H1 (cell line): Measurements from ENCODE around the gene KAT8. TPM values are rescaled to one million over a fixed set of nuclear protein-coding genes. Genes with fewer than 3 reads are reported as not detected.
A peak's percentile ranks its signal among the peaks of the same experiment; 100 is the strongest.

ENCODE experiments used
- CTCF ChIA-PET: fragments of 300-600 bp; sonication (Branson Sonifier 250); formaldehyde crosslinking; loops from one replicate; lab custom pipeline; 2021; ENCODE audit not compliant: partially characterized antibody; lab: Charles Lee
- POLR2A ChIA-PET: fragments of 300-600 bp; sonication (Branson Sonifier 250); formaldehyde crosslinking; loops from one replicate; lab custom pipeline; 2021; ENCODE audit warnings: inconsistent platforms; ENCODE audit not compliant: partially characterized antibody; lab: Charles Lee
- DNase-seq, 2 experiments: peaks; one replicate each; pipeline versions ENCODE4 v3.0.0 to v3.0.0-alpha.2; 2010 to 2022; ENCODE audit warnings: low spot score in 2 of 2, low read depth in 1 of 2, mixed read lengths in 1 of 2
- FAIRE-seq: peaks from 2 replicates; lab custom pipeline; 2011; peaks lifted over from hg19 to GRCh38; lab: Jason Lieb, UNC
- H2AFZ ChIP-seq: 2 replicates; pipeline ENCODE4 v1.8.1; 2012; ENCODE audit warnings: low read length, inconsistent platforms
- H2AK5ac ChIP-seq: 2 replicates; pipeline ENCODE4 v1.6.1; 2013; ENCODE audit warnings: low read depth, low read length
- H2BK120ac ChIP-seq: replicated peaks from 2 replicates; pipeline ENCODE3; 2013; ENCODE audit warnings: low read depth, low read length, inconsistent platforms
- H2BK12ac ChIP-seq: 2 replicates; pipeline ENCODE4 v1.6.1; 2013; ENCODE audit warnings: low read depth, low read length
- H2BK15ac ChIP-seq: 2 replicates; pipeline ENCODE4 v1.6.1; 2013; ENCODE audit warnings: low read length
- H2BK20ac ChIP-seq: 2 replicates; pipeline ENCODE4 v1.6.1; 2013; ENCODE audit warnings: low read length
- H2BK5ac ChIP-seq: 2 replicates; pipeline ENCODE4 v1.6.1; 2013; ENCODE audit warnings: low read depth, low read length
- H3K14ac ChIP-seq: 2 replicates; pipeline ENCODE4 v1.6.1; 2013; ENCODE audit warnings: inconsistent platforms; ENCODE audit not compliant: insufficient read length
- H3K18ac ChIP-seq: 2 replicates; pipeline ENCODE4 v1.6.1; 2013; ENCODE audit warnings: low read length; ENCODE audit errors: extremely low read depth
- H3K23ac ChIP-seq: 2 replicates; pipeline ENCODE4 v1.6.1; 2013; ENCODE audit warnings: inconsistent platforms; ENCODE audit not compliant: insufficient read length
- H3K23me2 ChIP-seq: 2 replicates; pipeline ENCODE4 v1.6.1; 2013; ENCODE audit warnings: low read depth, low read length
- H3K27ac ChIP-seq: 2 replicates; pipeline ENCODE4 v1.6.1; 2011; ENCODE audit warnings: low read depth, low read length, inconsistent platforms
- H3K27me3 ChIP-seq, 4 experiments: replicated peaks in 1 of 4; 1 replicate in 1 of 4; 2 replicates in 3 of 4; pipeline versions ENCODE4 v1.6.1 to v1.8.1; 2011 to 2013; ENCODE audit warnings: low read length in 3 of 4, mild to moderate bottlenecking in 3 of 4, inconsistent platforms in 2 of 4, mixed read lengths in 2 of 4, moderate library complexity in 1 of 4; ENCODE audit not compliant: control insufficient read depth in 3 of 4, insufficient read depth in 3 of 4; ENCODE audit errors: extremely low read depth in 1 of 4
- H3K36me3 ChIP-seq, 4 experiments: 2 replicates each; pipeline versions ENCODE4 v1.6.1 to v1.8.1; 2011 to 2013; ENCODE audit warnings: mild to moderate bottlenecking in 4 of 4, low read length in 3 of 4, moderate library complexity in 2 of 4, control low read depth in 1 of 4, inconsistent platforms in 1 of 4; ENCODE audit not compliant: insufficient read depth in 4 of 4, control insufficient read depth in 2 of 4
- H3K4ac ChIP-seq: replicated peaks from 2 replicates; pipeline ENCODE3; 2013; ENCODE audit warnings: low read length, low read depth, mixed read lengths, inconsistent platforms; ENCODE audit not compliant: insufficient read length
- H3K4me1 ChIP-seq, 4 experiments: replicated peaks in 1 of 4; 1 replicate in 1 of 4; 2 replicates in 3 of 4; pipeline versions ENCODE4 v1.6.1 to v1.8.1; 2011 to 2013; ENCODE audit warnings: low read length in 3 of 4, inconsistent platforms in 2 of 4, mixed read lengths in 1 of 4; ENCODE audit not compliant: insufficient read depth in 4 of 4, control insufficient read depth in 3 of 4
- H3K4me2 ChIP-seq, 2 experiments: 2 replicates each; pipeline versions ENCODE4 v1.6.1 to v1.8.1; 2011 to 2013; ENCODE audit warnings: low read depth in 2 of 2, low read length in 2 of 2, control low read depth in 1 of 2, inconsistent platforms in 1 of 2, mild to moderate bottlenecking in 1 of 2; ENCODE audit not compliant: insufficient read depth in 1 of 2
- H3K4me3 ChIP-seq, 4 experiments: fragments of 200-600, 300-600 bp in 1 of 4; sonication (generic), shearing (Covaris generic), sonication (Bioruptor Twin) in 1 of 4; 2 replicates each; pipeline versions ENCODE4 v1.5.1 to v1.8.1; 2011 to 2016; ENCODE audit warnings: low read length in 4 of 4, low read depth in 3 of 4, control low read depth in 2 of 4, inconsistent platforms in 2 of 4, mild to moderate bottlenecking in 2 of 4, mixed read lengths in 1 of 4, moderate library complexity in 1 of 4; ENCODE audit not compliant: insufficient read depth in 2 of 4; ENCODE audit errors: extremely low read depth in 1 of 4
- H3K56ac ChIP-seq: replicated peaks from 2 replicates; pipeline ENCODE3; 2013; ENCODE audit warnings: low read depth, mild to moderate bottlenecking, mixed read lengths, low read length, inconsistent platforms; ENCODE audit not compliant: insufficient read length
- H3K79me1 ChIP-seq: 2 replicates; pipeline ENCODE4 v1.6.1; 2013; ENCODE audit warnings: low read depth, low read length, control low read depth
- H3K79me2 ChIP-seq, 2 experiments: 2 replicates each; pipeline versions ENCODE4 v1.6.1 to v1.8.1; 2012 to 2013; ENCODE audit warnings: low read length in 2 of 2, mild to moderate bottlenecking in 2 of 2, inconsistent platforms in 1 of 2; ENCODE audit not compliant: insufficient read depth in 2 of 2, control insufficient read depth in 1 of 2
- H3K9ac ChIP-seq, 4 experiments: replicated peaks in 1 of 4; 1 replicate in 1 of 4; 2 replicates in 3 of 4; pipeline versions ENCODE4 v1.6.1 to v1.8.1; 2011 to 2013; ENCODE audit warnings: low read depth in 3 of 4, low read length in 3 of 4, control low read depth in 2 of 4, mild to moderate bottlenecking in 2 of 4, moderate library complexity in 2 of 4, inconsistent platforms in 1 of 4; ENCODE audit errors: extremely low read depth in 1 of 4
- H3K9me3 ChIP-seq, 2 experiments: 2 replicates each; pipeline versions ENCODE4 v1.6.1 to v1.8.1; 2012 to 2013; ENCODE audit warnings: mild to moderate bottlenecking in 2 of 2, moderate library complexity in 2 of 2, control low read depth in 1 of 2, inconsistent platforms in 1 of 2, low read depth in 1 of 2, low read length in 1 of 2, mixed read lengths in 1 of 2; ENCODE audit not compliant: insufficient read depth in 2 of 2
- H4K20me1 ChIP-seq, 2 experiments: replicated peaks in 1 of 2; 2 replicates each; pipeline versions ENCODE3 to v1.8.1; 2011 to 2013; ENCODE audit warnings: inconsistent platforms in 2 of 2, low read length in 2 of 2, mild to moderate bottlenecking in 1 of 2; ENCODE audit not compliant: insufficient read depth in 2 of 2, control insufficient read depth in 1 of 2
- H4K5ac ChIP-seq: 2 replicates; pipeline ENCODE4 v1.6.1; 2013; ENCODE audit warnings: low read length, low read depth, mixed read lengths, inconsistent platforms; ENCODE audit not compliant: insufficient read length
- H4K8ac ChIP-seq: 2 replicates; pipeline ENCODE4 v1.8.0; 2013; ENCODE audit warnings: mild to moderate bottlenecking, moderate library complexity, low read length, inconsistent platforms; ENCODE audit not compliant: insufficient read depth; ENCODE audit errors: extremely low read depth
- H4K91ac ChIP-seq: replicated peaks from 2 replicates; pipeline ENCODE3; 2013; ENCODE audit warnings: low read length, mixed read lengths, inconsistent platforms; ENCODE audit not compliant: insufficient read length
- SIN3A ChIP-seq, 2 experiments: IDR thresholded peaks in 1 of 2; conservative IDR thresholded peaks in 1 of 2; 2 replicates each; pipeline ENCODE4 v1.6.1; 2011 to 2012; ENCODE audit warnings: low read length in 2 of 2, improper control_type of control experiment in 1 of 2, low read depth in 1 of 2, mild to moderate bottlenecking in 1 of 2
- TAF1 ChIP-seq: IDR thresholded peaks from 2 replicates; pipeline ENCODE4 v1.6.1; 2011; ENCODE audit warnings: mild to moderate bottlenecking, low read depth, low read length
- TAF7 ChIP-seq: optimal IDR thresholded peaks from 2 replicates; pipeline ENCODE3; 2011; ENCODE audit warnings: low read depth, mild to moderate bottlenecking, inconsistent platforms, low read length, moderate library complexity, borderline replicate concordance
- WGBS, 2 experiments: shearing (Covaris generic) in 1 of 2; methylation state at CpG; one replicate each; pipeline versions ENCODE4 v1.1.6 to v1.1.7; 2013 to 2015; ENCODE audit warnings: low lambda C conversion rate in 2 of 2, mixed read lengths in 2 of 2, inconsistent platforms in 1 of 2, low coverage in 1 of 2, missing lambda C conversion rate in 1 of 2; ENCODE audit not compliant: insufficient replicate concordance in 2 of 2, insufficient coverage in 1 of 2, insufficient read length in 1 of 2; ENCODE audit errors: extremely low coverage in 1 of 2, missing lambda C conversion rate in 1 of 2; 5-methylcytosine and 5-hydroxymethylcytosine counted together
- polyA plus RNA-seq, 7 experiments: library from polyadenylated mRNA; depleted of rRNA in 3 of 7; stranded (reverse) in 5 of 7; unstranded in 2 of 7; fragments of >200 nt in 5 of 7; fragments of 200-250 nt in 2 of 7; gene quantifications; 1 replicate in 5 of 7; 2 replicates in 1 of 7; 4 replicates in 1 of 7; pipeline versions ENCODE4 v1.2.1 to v1.2.3, GENCODE V29; 2011 to 2013; ENCODE audit warnings: missing spikeins in 2 of 7, mixed read lengths in 2 of 7
- total RNA-seq: library from RNA; stranded (reverse); fragmentation: NEBNext Ultra II Directional; extraction: Animal tissue kit (Norgen Biotek cat#: 25700); gene quantifications from 2 replicates; pipeline ENCODE4 v1.2.1, GENCODE V29; 2021

KAT8 gene
- total and polyA plus RNA-seq, 2 of the 8 experiments (the other 6 are each of a cell fraction or from before 2014, with no cell fraction given): 52.6 to 61.6 TPM

DNA sequence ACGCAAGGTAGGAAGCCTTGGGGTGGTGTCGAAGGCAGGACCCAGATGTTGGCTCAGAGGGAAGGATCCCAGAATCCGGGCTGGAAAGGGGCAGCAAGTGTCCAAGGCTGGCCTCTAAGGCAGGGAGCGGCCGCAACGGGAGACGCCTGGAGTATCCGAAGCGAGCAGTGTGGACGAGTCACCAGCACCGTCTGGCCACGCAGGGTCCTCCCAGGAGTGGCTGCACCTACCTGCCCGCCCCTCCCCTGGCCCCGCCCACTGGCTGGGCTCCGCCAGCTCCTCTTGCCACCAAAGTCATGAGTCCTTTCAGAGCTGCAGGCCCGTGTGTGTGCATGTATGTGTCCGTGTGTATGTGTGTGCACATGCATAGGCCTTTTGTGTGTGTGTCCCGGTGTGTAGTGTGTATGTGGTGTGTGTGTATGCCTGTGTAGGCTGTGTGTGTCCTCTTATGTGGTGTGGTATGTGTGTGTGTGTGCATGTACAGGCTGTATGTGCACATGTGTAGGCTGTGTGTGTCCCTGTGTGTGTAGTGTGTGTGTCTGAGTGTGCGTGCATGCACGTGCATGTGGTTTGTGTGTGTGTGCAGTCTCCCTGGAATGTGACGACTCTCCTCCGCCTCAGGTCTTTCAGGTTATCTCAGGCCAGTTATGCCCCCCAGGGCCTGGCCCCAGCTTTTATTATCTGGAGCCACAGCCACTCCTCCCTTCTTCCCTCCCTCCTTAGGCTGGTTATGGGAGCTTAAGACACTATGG, 18.2 kb downstream of the KAT8 start, which contains the start of gene PRSS8:
Gene PRSS8, minus strand, starts transcription at position 193 of the 752 bp plus-strand sequence. CDS start 229 bp downstream, outside the sequence.
- H3K27me3 ChIP-seq: no peaks in the 10 kb centered on the region
- CTCF ChIA-PET: interaction anchor here (0.8 to 2.6 kb wide), 8 partner anchors 9 to 201 kb away, joined by 3 to 10 read pairs (median 4); partner anchors contain the start of genes HSD3B7, KAT8 and ZNF668
- peaks cover 12 to 27% (median 15%) of the 10 kb centered on the region in 4 experiments for H3K36me3 ChIP-seq
- H3K4me2 ChIP-seq: peak within 1 kb of the TSS; percentile 83 to 98
- no peak for TF ChIP-seq TAF7
- peak in 1 of 2 experiments; percentile 26; a peak in 1 of 4 replicates for TF ChIP-seq SIN3A (conservative IDR thresholded peaks at IDR 0.05 in 1 of 2, IDR thresholded peaks at IDR 0.05 in 1 of 2; ENCODE audit: low read depth in 1 of 2, low read length in 2 of 2)
- TF ChIP-seq TAF1: peak; percentile 22; the same call in 1 of the 2 replicates
- peak within 1 kb of the TSS; percentile 97 for H4K91ac ChIP-seq
- peak within 1 kb of the TSS; percentile 100 for H2AK5ac ChIP-seq
- peak within 1 kb of the TSS; percentile 91 for H2BK120ac ChIP-seq
- DNase-seq: peak in 1 of 2 experiments; percentile 83
- H2AFZ ChIP-seq: no peak within 1 kb of the TSS
- H3K27ac ChIP-seq: peak within 1 kb of the TSS; percentile 86; the same call in 1 of the 2 replicates
- peak within 1 kb of the TSS; percentile 52 to 87 (median 78) for H3K9ac ChIP-seq
- peak within 1 kb of the TSS; percentile 100 for H2BK12ac ChIP-seq
- peak within 1 kb of the TSS; percentile 89 for H4K5ac ChIP-seq
- H2BK5ac ChIP-seq: peak within 1 kb of the TSS; percentile 97
- peak within 1 kb of the TSS; percentile 98 for H2BK20ac ChIP-seq
- H3K4ac ChIP-seq: peak within 1 kb of the TSS; percentile 97
- peak within 1 kb of the TSS; percentile 99 for H3K18ac ChIP-seq
- peaks cover 5 to 48% (median 38%) of the 10 kb centered on the region in 4 experiments for H3K4me1 ChIP-seq
- no peak within 1 kb of the TSS for H3K23ac ChIP-seq
- H3K4me3 ChIP-seq: peak within 1 kb of the TSS; percentile 65 to 87 (median 81)
- peaks cover 16% of the 10 kb centered on the region for H3K23me2 ChIP-seq
- peak within 1 kb of the TSS; percentile 51; the same call in 1 of the 2 replicates for H4K8ac ChIP-seq
- 16% methylated on average over 22 of the region's 22 CpGs; no CpG with 5 or more reads in 1 of the 2 experiments for WGBS, 2 experiments
- peaks cover 9% of the 10 kb centered on the region for H3K79me1 ChIP-seq
- peak within 1 kb of the TSS; percentile 79 for H3K56ac ChIP-seq
- no peaks in the 10 kb centered on the region for H3K9me3 ChIP-seq
- FAIRE-seq: no peak
- H3K79me2 ChIP-seq: peaks cover 0 to 19% of the 10 kb centered on the region in 2 experiments; a peak in 2 of 4 replicates
- peaks cover 6 to 7% of the 10 kb centered on the region in 2 experiments for H4K20me1 ChIP-seq
- POLR2A ChIA-PET: interaction anchor here (0.6 to 34.9 kb wide), 17 partner anchors 1 to 182 kb away, joined by 3 to 713 read pairs (median 4); partner anchors contain the start of genes BCKDK, FUS, HSD3B7 and KAT8
- H2BK15ac ChIP-seq: peak within 1 kb of the TSS; percentile 100
- H3K14ac ChIP-seq: peak within 1 kb of the TSS; percentile 87
